GM12878 (cell line): ENCODE measurements around the gene SOCS1. TPM values are rescaled to one million over a fixed set of nuclear protein-coding genes. Genes with fewer than 3 reads are reported as not detected.
A peak's percentile ranks its signal among the peaks of the same experiment; 100 is the strongest.

Experiments
- ATF7 ChIP-seq: fragments of 450-650 bp; IDR thresholded peaks from 2 replicates; pipeline ENCODE4 v1.6.1; 2016; ENCODE audit warnings: low read depth, mild to moderate bottlenecking
- BHLHE40 ChIP-seq, 2 experiments: fragments of 450-650 bp in 1 of 2; IDR thresholded peaks; 2 replicates each; pipeline ENCODE4 v1.6.1; 2011 to 2017; ENCODE audit warnings: low read depth in 2 of 2, borderline replicate concordance in 1 of 2, improper control_type of control experiment in 1 of 2, low read length in 1 of 2, mild to moderate bottlenecking in 1 of 2
- BMI1 ChIP-seq: fragments of 450-650 bp; IDR thresholded peaks from 2 replicates; pipeline ENCODE4 v1.6.1; 2016; ENCODE audit warnings: mild to moderate bottlenecking, moderate library complexity, borderline replicate concordance
- DPF2 ChIP-seq: fragments of 450-650 bp; IDR thresholded peaks from 2 replicates; pipeline ENCODE4 v1.6.1; 2017; ENCODE audit warnings: mild to moderate bottlenecking
- EED ChIP-seq: sonication (generic); IDR thresholded peaks from 2 replicates; pipeline ENCODE4 v1.6.1; 2016; ENCODE audit warnings: antibody characterized with exemption, low read depth
- GABPA ChIP-seq: IDR thresholded peaks from 2 replicates; pipeline ENCODE4 v1.6.1; 2014; ENCODE audit warnings: antibody characterized with exemption, low read depth, mild to moderate bottlenecking, inconsistent platforms
- JUNB ChIP-seq: IDR thresholded peaks from 2 replicates; pipeline ENCODE4 v1.6.1; 2016; ENCODE audit warnings: antibody characterized with exemption, mild to moderate bottlenecking
- JUND ChIP-seq: IDR thresholded peaks from 2 replicates; pipeline ENCODE4 v1.6.1; 2012; ENCODE audit warnings: low read depth, mild to moderate bottlenecking, low read length, improper control_type of control experiment, moderate library complexity
- KAT2A ChIP-seq: conservative IDR thresholded peaks from 2 replicates; pipeline ENCODE4 v1.6.1; 2011; ENCODE audit warnings: low read depth, low read length; ENCODE audit not compliant: control insufficient read depth
- NFYB ChIP-seq: IDR thresholded peaks from 2 replicates; pipeline ENCODE4 v1.6.1; 2011; ENCODE audit warnings: low read depth, mild to moderate bottlenecking, low read length, improper control_type of control experiment, moderate library complexity; ENCODE audit not compliant: insufficient read depth
- POU2F2 ChIP-seq: IDR thresholded peaks from 3 replicates; pipeline ENCODE4 v1.6.1; 2011; ENCODE audit warnings: low read depth, mild to moderate bottlenecking, low read length, borderline replicate concordance
- SMAD1 ChIP-seq: fragments of 450-650 bp; IDR thresholded peaks from 2 replicates; pipeline ENCODE4 v1.6.1; 2018; ENCODE audit warnings: mild to moderate bottlenecking, low read depth; ENCODE audit not compliant: partially characterized antibody
- SMARCA5 ChIP-seq: fragments of 450-650 bp; IDR thresholded peaks from 2 replicates; pipeline ENCODE4 v1.6.1; 2017; ENCODE audit warnings: mild to moderate bottlenecking
- YBX1 ChIP-seq: fragments of 450-650 bp; IDR thresholded peaks from 2 replicates; pipeline ENCODE4 v1.6.1; 2016; ENCODE audit warnings: antibody characterized with exemption
- polyA plus RNA-seq, 11 experiments: library from polyadenylated mRNA; depleted of rRNA in 4 of 11; unstranded in 6 of 11; stranded (reverse) in 5 of 11; fragments of >200 nt; fragmentation: Nextera tagmentation in 4 of 11; fragmentation: Illumina TruSeq in 1 of 11; extraction: Ambion mirVana in 4 of 11; extraction: Trizol in 1 of 11; gene quantifications; 1 replicate in 1 of 11; 2 replicates in 10 of 11; pipeline versions ENCODE4 v1.2.1 to v1.2.3, GENCODE V29; 2011 to 2016; ENCODE audit warnings: inconsistent platforms in 2 of 11, missing spikeins in 2 of 11, low read depth in 1 of 11
- total RNA-seq, 4 experiments: library from RNA; depleted of rRNA in 3 of 4; stranded (reverse); fragments of >200 nt in 3 of 4; fragmentation: Illumina TruSeq in 1 of 4; extraction: Trizol in 1 of 4; gene quantifications; 2 replicates each; pipeline versions ENCODE4 v1.2.1 to v1.2.3, GENCODE V29; 2013 to 2021
- TF ChIP-seq, protein P1 (sequence below): fragments of 450-650 bp; formaldehyde crosslinking; IDR thresholded peaks from 2 replicates; pipeline ENCODE4 v1.4.0; 2022; ENCODE audit warnings: mild to moderate bottlenecking, moderate library complexity
- TF ChIP-seq, protein P2 (sequence below), 3 experiments: IDR thresholded peaks in 2 of 3; conservative IDR thresholded peaks in 1 of 3; 2 replicates each; pipeline ENCODE4 v1.5.1; 2011; ENCODE audit warnings: low read depth in 3 of 3, low read length in 3 of 3, mild to moderate bottlenecking in 3 of 3, control low read depth in 2 of 3, moderate library complexity in 2 of 3, inconsistent platforms in 1 of 3, mixed read lengths in 1 of 3; ENCODE audit not compliant: control insufficient read depth in 2 of 3, insufficient read depth in 1 of 3; ENCODE audit errors: extremely low read depth in 1 of 3
- TF ChIP-seq, protein P3 (sequence below): fragments of 450-650 bp; formaldehyde crosslinking; IDR thresholded peaks from 2 replicates; pipeline ENCODE4 v1.5.0; 2022; ENCODE audit warnings: mild to moderate bottlenecking, missing genetic modification characterization
- TF ChIP-seq, protein P4 (sequence below): fragments of 450-650 bp; conservative IDR thresholded peaks from 2 replicates; pipeline ENCODE4 v1.6.1; 2017; ENCODE audit warnings: mild to moderate bottlenecking, moderate library complexity

SOCS1 gene
- total and polyA plus RNA-seq, 10 of the 15 experiments (the other 5 are each of a cell fraction or from before 2014, with no cell fraction given) = 0.42 to 39.8 (median 11.2) TPM

DNA sequence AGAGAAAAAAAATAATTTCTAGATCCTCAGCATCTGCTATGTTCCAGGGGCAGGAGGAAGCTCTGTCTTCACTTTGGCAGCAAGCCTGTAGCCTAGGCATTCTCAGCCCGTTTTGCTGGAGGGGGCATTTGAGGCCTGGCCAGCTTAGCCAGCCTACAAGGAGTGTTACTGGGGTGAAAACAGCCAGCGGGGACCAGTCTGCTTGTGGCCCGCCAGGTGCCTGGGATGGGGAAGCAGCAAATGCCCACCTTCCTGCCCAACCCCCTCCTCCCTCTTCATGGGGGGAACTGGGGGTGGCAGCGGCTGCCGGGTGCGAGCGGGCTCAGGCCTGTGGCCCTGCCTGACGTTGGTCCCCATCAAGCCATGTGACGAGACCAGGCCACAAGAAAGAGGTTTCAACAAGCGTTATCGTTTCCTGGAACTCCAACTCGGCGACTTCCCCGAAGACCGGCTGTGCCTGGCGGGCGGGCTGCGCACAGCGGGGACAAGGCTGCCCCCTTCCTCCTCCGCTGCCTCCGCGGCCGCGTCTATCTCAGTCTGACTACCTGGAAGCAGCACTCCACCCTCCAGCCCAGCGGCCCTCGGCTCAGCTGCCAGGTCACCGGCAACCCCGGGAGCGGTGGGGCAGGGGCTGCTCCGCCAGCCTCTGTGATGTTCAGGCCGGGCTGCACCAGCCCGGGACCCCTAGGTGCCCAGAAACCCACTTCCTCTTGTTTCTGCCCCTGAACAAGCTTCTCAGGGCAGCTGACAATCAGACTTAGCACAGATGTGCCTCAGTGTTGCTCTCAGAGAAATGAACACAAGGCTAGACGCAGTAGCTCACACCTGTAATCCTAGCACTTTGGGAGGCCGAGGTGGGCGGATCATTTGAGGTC is 22.9 kb downstream of the SOCS1 start (continued):
- TF ChIP-seq, protein P1, sequence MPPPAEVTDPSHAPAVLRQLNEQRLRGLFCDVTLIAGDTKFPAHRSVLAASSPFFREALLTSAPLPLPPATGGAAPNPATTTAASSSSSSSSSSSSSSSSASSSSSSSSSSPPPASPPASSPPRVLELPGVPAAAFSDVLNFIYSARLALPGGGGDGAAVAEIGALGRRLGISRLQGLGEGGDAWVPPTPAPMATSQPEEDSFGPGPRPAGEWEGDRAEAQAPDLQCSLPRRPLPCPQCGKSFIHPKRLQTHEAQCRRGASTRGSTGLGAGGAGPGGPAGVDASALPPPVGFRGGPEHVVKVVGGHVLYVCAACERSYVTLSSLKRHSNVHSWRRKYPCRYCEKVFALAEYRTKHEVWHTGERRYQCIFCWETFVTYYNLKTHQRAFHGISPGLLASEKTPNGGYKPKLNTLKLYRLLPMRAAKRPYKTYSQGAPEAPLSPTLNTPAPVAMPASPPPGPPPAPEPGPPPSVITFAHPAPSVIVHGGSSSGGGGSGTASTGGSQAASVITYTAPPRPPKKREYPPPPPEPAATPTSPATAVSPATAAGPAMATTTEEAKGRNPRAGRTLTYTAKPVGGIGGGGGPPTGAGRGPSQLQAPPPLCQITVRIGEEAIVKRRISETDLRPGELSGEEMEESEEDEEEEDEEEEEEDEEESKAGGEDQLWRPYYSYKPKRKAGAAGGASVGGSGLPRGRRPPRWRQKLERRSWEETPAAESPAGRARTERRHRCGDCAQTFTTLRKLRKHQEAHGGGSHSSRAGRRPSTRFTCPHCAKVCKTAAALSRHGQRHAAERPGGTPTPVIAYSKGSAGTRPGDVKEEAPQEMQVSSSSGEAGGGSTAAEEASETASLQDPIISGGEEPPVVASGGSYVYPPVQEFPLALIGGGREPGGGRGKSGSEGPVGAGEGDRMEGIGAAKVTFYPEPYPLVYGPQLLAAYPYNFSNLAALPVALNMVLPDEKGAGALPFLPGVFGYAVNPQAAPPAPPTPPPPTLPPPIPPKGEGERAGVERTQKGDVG (CRISPR knock-in tag) = peak; percentile 52; the same call in 1 of the 2 replicates
- TF ChIP-seq JUND (no peak), SMAD1 (no peak), DPF2 (peak; percentile 72), POU2F2 (peak; percentile 63; the same call in 1 of the 3 replicates), BHLHE40 (IDR thresholded peaks at IDR 0.05; ENCODE audit: borderline replicate concordance in 1 of 2, low read depth in 2 of 2, low read length in 1 of 2) (peak in 1 of 2 experiments; percentile 67; a peak in 2 of 4 replicates), EED (peak; percentile 90; the same call in 1 of the 2 replicates), BMI1 (no peak), SMARCA5 (0 out of 2 replicates have a peak, but pooled peaks have one; percentile 14), NFYB (0 out of 2 replicates have a peak, but pooled peaks have one; percentile 16), JUNB (no peak; the same call in 1 of the 2 replicates), ATF7 (no peak; the same call in 1 of the 2 replicates), YBX1 (no peak), GABPA (no peak), KAT2A (no peak)
- TF ChIP-seq, protein P2, sequence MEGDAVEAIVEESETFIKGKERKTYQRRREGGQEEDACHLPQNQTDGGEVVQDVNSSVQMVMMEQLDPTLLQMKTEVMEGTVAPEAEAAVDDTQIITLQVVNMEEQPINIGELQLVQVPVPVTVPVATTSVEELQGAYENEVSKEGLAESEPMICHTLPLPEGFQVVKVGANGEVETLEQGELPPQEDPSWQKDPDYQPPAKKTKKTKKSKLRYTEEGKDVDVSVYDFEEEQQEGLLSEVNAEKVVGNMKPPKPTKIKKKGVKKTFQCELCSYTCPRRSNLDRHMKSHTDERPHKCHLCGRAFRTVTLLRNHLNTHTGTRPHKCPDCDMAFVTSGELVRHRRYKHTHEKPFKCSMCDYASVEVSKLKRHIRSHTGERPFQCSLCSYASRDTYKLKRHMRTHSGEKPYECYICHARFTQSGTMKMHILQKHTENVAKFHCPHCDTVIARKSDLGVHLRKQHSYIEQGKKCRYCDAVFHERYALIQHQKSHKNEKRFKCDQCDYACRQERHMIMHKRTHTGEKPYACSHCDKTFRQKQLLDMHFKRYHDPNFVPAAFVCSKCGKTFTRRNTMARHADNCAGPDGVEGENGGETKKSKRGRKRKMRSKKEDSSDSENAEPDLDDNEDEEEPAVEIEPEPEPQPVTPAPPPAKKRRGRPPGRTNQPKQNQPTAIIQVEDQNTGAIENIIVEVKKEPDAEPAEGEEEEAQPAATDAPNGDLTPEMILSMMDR (IDR thresholded peaks at IDR 0.05 in 2 of 3, conservative IDR thresholded peaks at IDR 0.05 in 1 of 3; ENCODE audit: control insufficient read depth in 2 of 3, extremely low read depth in 1 of 3, insufficient read depth in 1 of 3, low read depth in 3 of 3, low read length in 3 of 3) = no peak; a peak in 1 of 6 replicates
- TF ChIP-seq, protein P3, sequence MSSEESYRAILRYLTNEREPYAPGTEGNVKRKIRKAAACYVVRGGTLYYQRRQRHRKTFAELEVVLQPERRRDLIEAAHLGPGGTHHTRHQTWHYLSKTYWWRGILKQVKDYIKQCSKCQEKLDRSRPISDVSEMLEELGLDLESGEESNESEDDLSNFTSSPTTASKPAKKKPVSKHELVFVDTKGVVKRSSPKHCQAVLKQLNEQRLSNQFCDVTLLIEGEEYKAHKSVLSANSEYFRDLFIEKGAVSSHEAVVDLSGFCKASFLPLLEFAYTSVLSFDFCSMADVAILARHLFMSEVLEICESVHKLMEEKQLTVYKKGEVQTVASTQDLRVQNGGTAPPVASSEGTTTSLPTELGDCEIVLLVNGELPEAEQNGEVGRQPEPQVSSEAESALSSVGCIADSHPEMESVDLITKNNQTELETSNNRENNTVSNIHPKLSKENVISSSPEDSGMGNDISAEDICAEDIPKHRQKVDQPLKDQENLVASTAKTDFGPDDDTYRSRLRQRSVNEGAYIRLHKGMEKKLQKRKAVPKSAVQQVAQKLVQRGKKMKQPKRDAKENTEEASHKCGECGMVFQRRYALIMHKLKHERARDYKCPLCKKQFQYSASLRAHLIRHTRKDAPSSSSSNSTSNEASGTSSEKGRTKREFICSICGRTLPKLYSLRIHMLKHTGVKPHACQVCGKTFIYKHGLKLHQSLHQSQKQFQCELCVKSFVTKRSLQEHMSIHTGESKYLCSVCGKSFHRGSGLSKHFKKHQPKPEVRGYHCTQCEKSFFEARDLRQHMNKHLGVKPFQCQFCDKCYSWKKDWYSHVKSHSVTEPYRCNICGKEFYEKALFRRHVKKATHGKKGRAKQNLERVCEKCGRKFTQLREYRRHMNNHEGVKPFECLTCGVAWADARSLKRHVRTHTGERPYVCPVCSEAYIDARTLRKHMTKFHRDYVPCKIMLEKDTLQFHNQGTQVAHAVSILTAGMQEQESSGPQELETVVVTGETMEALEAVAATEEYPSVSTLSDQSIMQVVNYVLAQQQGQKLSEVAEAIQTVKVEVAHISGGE (CRISPR knock-in tag) = no peak
- TF ChIP-seq, protein P4, sequence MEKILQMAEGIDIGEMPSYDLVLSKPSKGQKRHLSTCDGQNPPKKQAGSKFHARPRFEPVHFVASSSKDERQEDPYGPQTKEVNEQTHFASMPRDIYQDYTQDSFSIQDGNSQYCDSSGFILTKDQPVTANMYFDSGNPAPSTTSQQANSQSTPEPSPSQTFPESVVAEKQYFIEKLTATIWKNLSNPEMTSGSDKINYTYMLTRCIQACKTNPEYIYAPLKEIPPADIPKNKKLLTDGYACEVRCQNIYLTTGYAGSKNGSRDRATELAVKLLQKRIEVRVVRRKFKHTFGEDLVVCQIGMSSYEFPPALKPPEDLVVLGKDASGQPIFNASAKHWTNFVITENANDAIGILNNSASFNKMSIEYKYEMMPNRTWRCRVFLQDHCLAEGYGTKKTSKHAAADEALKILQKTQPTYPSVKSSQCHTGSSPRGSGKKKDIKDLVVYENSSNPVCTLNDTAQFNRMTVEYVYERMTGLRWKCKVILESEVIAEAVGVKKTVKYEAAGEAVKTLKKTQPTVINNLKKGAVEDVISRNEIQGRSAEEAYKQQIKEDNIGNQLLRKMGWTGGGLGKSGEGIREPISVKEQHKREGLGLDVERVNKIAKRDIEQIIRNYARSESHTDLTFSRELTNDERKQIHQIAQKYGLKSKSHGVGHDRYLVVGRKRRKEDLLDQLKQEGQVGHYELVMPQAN = peak; percentile 41; the same call in 1 of the 2 replicates
